C4-2B (cell line): ENCODE results near the gene LPAR6.

Experiments
- CTCF ChIP-seq: fragments of 450-650 bp; conservative IDR thresholded peaks from 2 replicates; pipeline ENCODE4 v1.5.1; 2017; ENCODE audit warnings: mild to moderate bottlenecking
- ZFX ChIP-seq: fragments of 450-650 bp; IDR thresholded peaks from 2 replicates; pipeline ENCODE4 v1.6.1; 2017

- TF ChIP-seq CTCF: no peak
- TF ChIP-seq ZFX: no peak
These were observed 13.1 kb upstream of the LPAR6 start for GRCh38 chr13:48426052-48426451.
